ENCODE measurements around the gene ARL1.

DNA sequence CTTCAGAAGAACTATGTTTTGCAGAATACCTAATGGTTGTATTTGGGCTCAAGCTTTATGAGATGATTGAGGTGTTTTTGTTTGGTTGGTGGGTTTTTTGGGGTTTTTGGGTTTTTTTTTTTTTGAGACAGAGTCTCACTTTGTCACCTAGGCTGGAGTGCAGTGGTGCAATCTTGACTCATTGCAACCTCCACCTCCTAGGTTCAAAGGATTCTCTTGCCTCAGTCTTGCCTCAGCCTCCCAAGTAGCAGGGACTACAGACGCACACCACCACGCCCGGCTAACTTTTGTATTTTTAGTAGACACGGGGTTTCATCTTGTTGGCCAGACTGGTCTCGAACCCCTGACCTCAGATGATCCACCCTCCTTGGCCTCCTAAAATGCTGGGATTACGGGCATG is 39.6 kb downstream of the ARL1 start:
- TF ChIP-seq CTCF (IDR thresholded peaks at IDR 0.05) (no peak), POLR2A (IDR thresholded peaks at IDR 0.05) (no peak)
